GM18511 (cell line): ENCODE results near the gene THSD4.

ENCODE experiments used
- ATAC-seq: cut with Tn5 transposase; IDR thresholded peaks from one replicate; pipeline ENCODE4 v1.9.1; 2021; ENCODE audit warnings: mild to moderate bottlenecking, moderate library complexity; ENCODE audit not compliant: unreplicated experiment

THSD4 gene

GRCh38 chr15:71632576-71633195 lies 517.4 kb downstream of the THSD4 start:
- no peak for ATAC-seq

GRCh38 chr15:71634820-71635560 lies 519.7 kb downstream of the THSD4 start:
- ATAC-seq: no peak

- no peak for ATAC-seq
Observed at GRCh38 chr15:71635735-71636134, 520.5 kb downstream of the THSD4 start.

- no peak for ATAC-seq
Observed at GRCh38 chr15:71638876-71639275, 523.6 kb downstream of the THSD4 start.

- no peak for ATAC-seq
Observed at GRCh38 chr15:71639471-71639870, 524.2 kb downstream of the THSD4 start.

- ATAC-seq: no peak
Observed at GRCh38 chr15:71643918-71644317, 528.6 kb downstream of the THSD4 start.

- ATAC-seq: no peak
Observed at GRCh38 chr15:71646767-71647486, 531.7 kb downstream of the THSD4 start.

GRCh38 chr15:71647487-71647808 lies 532.2 kb downstream of the THSD4 start:
- no peak for ATAC-seq

- ATAC-seq: no peak
Observed at GRCh38 chr15:71648095-71648494, 532.8 kb downstream of the THSD4 start.

GRCh38 chr15:71649894-71650293 lies 534.6 kb downstream of the THSD4 start:
- ATAC-seq: no peak

- no peak for ATAC-seq
Observed at GRCh38 chr15:71650603-71651002, 535.3 kb downstream of the THSD4 start.

- ATAC-seq: no peak
Observed at GRCh38 chr15:71651750-71652186, 536.5 kb downstream of the THSD4 start.

- no peak for ATAC-seq
Observed at GRCh38 chr15:71654042-71654719, 538.9 kb downstream of the THSD4 start.

- ATAC-seq: no peak
Observed at GRCh38 chr15:71654720-71655174, 539.5 kb downstream of the THSD4 start.

- ATAC-seq: no peak
Observed at GRCh38 chr15:71656425-71656824, 541.2 kb downstream of the THSD4 start.

- ATAC-seq: no peak
Observed at GRCh38 chr15:71657141-71657540, 541.9 kb downstream of the THSD4 start.

GRCh38 chr15:71658036-71658435 lies 542.8 kb downstream of the THSD4 start:
- no peak for ATAC-seq

GRCh38 chr15:71658827-71659729 lies 543.8 kb downstream of the THSD4 start:
- ATAC-seq: no peak

GRCh38 chr15:71659730-71660067 lies 544.4 kb downstream of the THSD4 start:
- no peak for ATAC-seq

GRCh38 chr15:71660501-71660900 lies 545.2 kb downstream of the THSD4 start:
- no peak for ATAC-seq
